ENCODE measurements around the gene ZNF740.
"Not testable (repeated sequence)": the region's sequence is repeated elsewhere in the genome, so short reads cannot be mapped to it uniquely, and the experiment has no call there.

Gene ZNF740

DNA sequence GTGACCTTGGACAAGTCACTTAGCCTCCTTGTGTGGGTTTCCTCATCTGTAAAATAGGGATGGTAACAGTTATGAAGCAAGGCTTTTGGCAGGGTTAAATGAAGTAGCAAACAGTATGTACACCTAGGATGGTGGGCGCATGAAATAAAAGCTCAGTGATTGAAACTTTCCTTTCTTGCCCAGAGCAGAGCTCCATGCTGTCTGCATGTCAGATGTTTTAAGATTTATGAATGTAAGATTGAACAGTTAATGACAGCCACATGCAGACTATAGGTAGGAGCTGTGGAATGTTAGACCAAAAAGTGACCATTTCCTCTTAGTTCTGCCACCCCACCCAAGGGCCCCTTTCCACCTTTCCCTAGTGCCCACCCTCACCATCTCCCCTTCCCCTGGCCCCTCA lies 14.5 kb downstream of the ZNF740 start:
- no peak for DNase-seq (ENCODE audit: low spot score)

DNA sequence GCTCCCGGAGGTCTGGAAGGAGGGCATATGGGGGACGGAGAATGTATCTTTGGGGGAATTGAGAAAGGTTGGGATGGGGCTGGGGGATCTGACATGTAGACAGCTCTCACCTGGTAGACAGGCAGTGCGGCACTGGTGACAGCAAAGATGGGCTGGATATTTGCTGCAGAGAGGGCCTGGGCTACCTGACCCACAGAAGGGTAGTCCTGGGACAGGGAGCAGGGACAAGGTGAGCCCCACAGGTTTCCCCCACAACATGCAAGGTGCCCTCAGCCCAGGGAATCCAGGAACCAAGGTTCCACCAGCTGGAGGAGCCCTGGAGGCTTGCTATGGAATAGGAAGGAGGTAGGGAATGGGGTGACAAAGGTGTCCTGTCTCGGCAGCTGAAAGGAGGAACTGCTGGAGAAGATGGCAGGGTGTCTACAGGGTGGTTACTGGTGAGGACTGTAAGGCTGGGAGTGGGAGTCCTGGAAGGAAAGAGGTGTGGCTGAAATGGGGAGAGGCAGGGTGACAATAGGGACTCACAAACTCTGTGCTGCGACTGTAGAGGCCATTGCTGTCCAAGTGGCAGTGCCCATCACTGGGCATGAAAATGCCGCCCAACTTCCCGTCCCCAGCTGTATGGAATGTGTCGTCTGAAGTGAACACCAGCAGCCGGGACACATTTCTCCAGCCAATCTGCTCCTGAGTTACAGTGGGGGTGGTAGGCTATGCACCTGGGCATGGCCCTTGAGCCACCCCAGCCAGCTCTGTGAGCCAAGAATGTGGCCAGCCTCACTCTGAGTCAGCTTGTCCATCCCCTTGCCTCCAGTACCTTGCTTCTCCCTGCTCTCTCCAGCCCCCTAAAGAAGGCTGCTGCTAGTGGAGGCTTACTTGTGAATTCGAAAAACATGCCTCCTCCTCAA lies 15.2 kb downstream of the ZNF740 start:
- no peak for DNase-seq (ENCODE audit: low spot score)

DNA sequence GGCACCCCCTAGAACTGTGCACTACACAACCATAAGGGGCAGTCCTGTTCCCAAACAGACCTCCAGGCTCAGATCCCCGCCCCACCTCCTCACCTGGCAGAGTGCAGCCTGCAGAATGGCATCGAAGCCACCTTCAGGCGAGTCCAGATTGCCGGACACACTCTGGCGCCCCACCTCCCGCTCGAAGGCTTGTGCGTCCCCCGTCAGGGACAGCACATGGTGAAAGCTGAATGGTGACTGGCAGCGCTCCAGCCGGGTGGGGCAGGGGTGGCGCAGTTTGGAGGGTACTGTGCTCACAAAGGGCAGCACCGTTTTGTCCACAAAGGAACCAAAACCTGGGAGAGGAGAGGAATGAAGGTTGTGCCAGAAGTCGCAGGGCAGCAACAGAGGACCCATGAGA lies 16.0 kb downstream of the ZNF740 start:
- no peak for DNase-seq (ENCODE audit: low spot score)

DNA sequence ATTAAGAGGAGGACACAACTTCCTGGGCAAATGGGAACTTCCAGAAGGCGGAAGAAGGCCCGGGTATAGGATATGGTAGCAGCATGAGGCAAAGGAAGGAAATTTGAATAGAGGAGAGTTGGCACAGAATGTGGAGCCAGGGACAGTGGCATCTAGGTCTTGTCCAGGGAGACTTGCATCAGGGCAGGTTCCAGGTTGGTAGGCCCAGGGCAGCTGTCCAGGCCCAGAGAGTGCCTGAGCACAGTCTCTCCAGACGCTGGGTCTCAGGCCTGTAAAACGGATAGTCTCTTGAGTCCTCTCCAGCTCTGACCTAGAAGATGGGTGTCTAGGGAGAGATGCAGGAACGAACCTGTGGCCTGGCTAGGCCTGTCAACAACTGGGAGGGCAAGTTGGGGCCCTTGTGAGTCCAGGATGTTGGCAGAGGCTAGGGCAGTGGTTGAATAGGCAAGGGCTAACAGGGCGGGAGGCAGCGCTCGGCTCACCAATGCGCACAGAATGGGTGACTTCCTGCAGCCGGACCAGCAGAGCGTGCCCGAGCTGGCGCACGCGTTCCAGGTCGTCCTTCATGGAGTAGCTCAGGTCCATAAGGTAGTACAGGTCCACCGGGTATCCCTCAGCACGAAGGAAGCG lies 16.6 kb downstream of the ZNF740 start:
- no peak for DNase-seq (ENCODE audit: low spot score)

DNA sequence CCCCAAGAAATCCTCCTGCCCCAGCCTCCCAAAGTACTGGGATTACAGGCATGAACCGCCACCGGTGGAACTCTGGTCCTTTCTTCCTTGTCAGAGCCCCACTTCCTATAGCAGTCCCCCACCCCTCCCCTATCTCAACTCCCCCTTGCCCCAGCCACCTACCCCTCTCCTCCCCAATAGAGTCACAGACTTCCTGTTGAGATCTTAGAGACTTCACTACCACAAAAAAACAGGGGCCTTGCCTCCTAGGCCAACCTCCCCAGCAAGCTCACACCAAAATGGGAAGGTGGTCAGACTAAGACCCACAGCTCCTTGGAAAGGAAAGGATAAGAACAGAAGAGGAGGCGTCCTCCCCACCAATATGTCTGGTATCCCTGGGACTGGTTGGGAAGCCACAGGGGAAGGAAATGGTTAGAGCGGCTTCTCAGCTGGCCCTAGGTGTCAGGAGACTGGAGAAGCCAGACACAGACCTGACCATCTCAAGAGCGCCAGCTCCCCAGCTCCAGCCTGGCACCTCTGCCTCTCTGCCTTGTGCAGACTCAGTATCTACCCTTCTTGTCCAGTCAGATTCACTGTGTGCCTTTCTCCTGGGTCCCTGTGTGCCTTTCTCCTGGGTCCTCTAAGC lies 18.1 kb downstream of the ZNF740 start:
- DNase-seq (ENCODE audit: low spot score) = no peak

DNA sequence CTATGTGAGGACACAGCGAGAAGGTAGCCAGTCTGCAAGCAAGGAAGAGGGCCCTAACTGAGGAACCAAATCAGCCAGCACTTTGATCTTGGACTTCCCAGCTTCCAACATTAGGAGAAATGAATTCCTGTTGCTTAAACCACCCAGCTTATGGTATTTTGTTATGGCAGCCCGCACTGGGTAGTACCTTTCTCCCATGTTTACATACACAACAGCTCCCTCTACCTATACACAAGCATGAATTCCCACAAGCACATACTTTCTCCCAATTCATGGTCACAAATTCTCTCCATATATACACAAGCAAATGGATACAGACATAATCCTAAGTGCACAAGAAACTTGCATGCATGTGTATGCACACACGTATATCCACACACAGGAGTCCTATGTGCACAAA lies 19.2 kb downstream of the ZNF740 start:
- DNase-seq (ENCODE audit: low spot score) = no peak

DNA sequence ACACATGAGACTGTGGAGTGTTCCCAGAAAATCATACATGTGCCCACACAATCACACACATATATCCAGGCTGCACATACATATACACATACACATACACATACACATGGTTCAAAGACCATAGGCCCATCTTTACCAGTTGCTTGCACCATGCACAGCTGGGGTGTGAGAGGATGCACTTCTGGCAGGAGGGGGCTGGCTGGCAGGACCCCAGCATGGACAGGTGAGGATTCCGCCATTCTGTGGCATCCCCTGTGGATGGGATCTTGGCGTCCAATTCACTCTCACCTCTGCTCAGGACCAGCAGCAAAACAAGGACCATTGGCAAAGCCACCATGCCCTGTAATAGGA lies 19.6 kb downstream of the ZNF740 start:
- DNase-seq (ENCODE audit: low spot score) = no peak

DNA sequence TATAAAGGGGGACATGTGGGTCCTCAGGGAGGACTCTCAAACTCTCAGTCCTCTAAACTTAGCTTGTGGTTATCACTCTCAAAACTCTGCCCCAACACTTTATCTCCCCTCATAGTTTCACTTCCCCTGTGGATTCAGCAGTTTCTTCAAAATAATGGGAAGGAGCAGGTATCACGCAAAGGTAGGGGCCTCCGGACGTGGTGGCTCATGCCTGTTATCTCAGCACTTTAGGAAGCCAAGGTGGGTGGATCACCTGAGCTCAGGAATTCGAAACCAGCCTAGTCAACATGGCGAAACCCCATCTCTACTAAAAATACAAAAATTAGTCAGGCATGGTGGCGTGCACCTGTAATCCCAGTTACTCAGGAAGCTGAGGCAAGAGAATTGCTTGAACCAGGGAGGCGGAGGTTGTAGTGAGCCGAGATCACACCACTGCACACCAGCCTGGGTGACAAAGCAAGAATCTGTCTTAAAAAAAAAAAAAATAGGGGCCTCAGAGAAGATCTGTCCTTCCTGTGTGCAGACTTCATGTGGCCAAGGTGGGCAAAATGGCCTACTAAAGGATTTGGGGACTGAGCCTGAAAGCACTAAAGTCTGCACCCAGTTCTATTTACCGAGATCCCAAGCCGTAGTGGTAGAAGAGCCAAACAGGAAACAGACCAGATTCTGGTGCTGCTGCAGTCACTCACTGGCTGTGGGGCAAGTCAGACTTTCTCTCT lies 20.1 kb downstream of the ZNF740 start:
- DNase-seq (ENCODE audit: low spot score) = no peak

DNA sequence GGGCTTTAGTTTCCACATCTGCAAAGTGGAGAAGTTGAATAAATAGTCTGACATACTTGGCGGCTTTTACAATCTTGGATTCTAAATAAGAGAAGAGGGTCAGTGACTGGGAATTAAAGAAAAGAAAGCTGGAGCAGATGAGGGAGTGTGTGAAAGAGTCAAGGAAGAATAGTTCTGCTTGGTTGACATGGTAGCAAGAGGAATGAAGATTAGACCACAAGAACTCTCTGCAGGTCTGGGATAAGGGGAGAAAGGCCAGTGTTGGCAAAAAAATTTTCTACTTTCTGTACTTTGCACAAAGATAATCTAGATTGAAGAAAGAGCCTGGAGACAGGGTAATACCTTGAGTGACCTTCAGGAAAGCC lies 20.6 kb downstream of the ZNF740 start:
- no peak for DNase-seq (ENCODE audit: low spot score)

DNA sequence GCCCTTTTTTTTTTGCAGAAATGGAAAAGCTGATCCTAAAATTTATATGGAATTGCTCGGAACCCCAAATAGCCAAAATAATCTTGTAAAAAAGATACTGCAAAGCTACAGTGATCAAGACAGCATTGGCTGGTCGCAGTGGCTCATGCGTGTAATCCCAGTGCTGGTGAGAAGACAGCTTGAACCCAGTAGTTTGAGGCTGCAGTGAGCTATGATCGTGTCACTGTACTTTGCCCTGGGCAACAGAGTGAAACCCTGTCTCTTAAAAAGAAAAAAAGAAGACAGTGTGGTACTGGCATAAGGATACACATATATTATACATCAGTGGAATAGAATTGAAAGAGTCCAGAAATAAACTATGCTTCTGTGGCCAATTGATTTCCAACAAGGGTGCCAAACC lies 21.1 kb downstream of the ZNF740 start:
- no peak for DNase-seq (ENCODE audit: low spot score)

DNA sequence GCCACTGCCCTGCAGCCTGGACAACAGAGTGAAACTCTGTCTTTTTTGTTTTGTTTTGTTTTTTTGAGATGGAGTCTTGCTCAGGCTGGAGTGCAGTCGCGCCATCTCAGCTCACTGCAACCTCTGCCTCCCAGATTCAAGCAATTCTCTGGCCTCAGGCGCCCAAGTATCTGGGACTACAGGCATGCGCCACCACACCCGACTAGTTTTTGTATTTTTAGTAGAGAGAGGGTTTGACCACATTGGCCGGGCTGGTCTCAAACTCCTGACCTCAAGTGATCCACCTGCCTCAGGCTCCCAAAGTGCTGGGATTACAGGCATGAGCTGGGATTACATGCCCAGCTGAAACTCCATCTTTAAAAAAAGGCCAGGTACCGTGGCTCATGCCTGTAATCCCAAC lies 21.8 kb downstream of the ZNF740 start:
- DNase-seq (ENCODE audit: low spot score) = not testable (repeated sequence)

DNA sequence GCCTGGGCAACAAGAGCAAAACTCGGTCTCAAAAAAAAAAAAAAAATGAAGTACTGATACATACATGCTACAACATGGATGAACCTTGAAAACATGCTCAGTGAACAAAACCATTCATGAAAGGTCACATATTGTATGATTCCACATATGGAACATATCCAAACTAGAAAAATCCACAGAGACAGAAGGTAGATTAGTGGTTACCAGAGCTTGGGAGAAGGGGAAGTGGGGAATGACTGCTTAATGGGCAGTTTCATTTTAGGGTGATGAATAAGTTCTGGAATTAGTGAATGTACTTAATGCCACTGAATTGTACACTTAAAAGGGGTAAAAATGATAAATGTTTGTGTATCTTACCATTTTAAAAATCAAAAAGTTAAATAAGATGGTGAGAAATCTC lies 23.8 kb downstream of the ZNF740 start:
- no peak for DNase-seq (ENCODE audit: low spot score)

DNA sequence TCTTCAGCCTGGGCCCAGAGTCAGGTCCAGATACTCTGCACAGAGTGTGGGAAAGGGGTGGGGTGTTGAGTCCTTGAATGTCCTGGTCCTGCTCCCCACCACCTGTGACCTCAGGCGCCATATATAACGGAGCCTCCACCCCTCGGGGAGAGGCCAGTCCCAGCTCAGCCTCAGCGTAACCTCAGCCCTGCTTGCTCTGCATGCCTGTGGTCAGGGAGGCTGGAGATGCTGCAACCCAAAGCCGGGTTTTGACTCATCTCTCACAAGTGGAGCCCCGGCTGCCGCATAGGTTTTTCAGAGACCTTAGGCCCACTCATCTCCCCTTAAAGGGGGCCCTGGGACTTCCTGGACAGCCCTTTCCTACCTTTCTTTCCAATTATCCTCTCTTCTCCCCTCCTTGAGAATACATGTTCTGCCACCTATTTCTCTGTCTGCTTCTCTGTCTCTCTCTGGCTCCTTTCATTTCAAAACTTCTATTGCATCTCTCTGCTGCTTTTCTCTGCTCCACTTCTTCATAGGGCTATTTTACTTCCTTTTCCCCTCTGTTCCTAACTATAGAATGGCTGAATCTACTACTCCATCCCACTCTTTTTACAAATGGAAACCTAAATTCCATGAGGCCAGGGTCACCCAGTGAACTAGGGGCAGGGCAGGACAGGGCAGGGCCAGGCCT lies 25.4 kb downstream of the ZNF740 start:
- no peak for DNase-seq (ENCODE audit: low spot score)

DNA sequence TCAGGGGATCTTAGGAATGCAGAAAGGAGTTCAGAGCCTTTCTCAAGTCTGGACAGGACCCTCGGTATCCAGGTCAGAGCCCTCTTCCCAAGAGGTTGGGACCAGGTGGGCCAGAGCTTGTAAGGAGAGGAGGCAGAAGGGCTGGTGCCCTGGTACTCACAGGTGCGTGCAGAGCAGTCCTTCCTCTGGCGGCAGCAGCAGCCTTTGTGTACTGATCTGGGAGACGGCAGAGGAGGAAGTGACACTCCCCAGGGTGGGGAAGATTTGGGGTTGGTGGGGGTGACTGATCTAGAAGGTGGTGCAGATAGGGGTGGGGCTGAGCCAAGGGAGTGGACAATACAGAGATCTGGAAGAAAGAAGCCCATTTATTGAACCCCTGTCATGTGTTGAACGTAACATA lies 26.5 kb downstream of the ZNF740 start, which contains the start of gene ITGB7:
ITGB7 (minus strand) TSS at position 210 of the 400 bp plus-strand sequence. CDS start 6,808 bp downstream, outside the sequence.
- DNase-seq (ENCODE audit: low spot score) = no peak

DNA sequence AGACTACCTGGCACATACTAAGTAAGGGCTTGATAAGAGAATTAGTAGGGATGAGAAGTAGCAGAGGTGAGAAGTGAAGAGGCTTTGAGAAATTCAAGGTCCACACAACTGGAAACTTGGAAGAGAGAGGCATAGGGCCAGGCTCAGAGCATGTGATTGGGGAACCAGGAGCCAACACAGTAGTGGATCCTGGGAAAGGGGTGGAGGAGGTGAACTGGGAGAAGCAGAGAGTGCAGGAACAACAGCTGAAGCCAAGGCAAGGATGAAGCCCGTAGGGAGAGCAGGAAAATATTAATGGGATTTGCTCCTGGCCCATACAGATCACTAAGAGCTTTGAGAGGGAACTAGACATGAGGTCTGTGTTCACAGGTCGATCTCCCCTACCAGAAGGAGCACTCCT lies 27.9 kb downstream of the ZNF740 start:
- no peak for DNase-seq (ENCODE audit: low spot score)

DNA sequence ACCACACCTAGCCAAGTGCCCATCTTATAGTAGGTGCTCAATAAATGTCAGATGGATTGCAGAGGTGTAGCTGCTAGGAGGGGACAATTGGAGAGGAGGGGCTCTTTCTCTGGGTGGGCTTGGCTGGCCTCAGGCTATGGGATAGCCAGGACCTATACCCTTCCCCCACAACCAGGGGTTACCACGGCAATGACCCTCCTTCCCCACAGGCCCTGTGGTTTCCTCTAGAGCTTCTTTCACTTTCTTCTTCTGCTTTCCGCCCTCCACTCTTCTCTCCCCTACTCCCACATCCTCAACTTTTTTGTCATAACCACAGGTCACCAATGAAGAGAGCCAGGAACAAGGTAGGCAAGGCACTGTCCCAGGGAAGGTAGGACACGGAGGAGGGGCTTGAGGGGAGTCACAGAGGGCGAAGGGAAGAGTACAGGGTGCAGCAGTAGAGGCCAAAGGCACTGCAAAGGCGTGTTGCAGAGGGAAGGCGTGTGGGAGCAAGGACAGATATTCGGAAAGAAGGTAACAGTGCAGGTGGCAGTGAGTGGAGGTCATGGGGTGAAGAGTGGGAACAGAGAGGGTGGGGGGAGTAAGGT lies 28.4 kb downstream of the ZNF740 start:
- DNase-seq (ENCODE audit: low spot score) = no peak

DNA sequence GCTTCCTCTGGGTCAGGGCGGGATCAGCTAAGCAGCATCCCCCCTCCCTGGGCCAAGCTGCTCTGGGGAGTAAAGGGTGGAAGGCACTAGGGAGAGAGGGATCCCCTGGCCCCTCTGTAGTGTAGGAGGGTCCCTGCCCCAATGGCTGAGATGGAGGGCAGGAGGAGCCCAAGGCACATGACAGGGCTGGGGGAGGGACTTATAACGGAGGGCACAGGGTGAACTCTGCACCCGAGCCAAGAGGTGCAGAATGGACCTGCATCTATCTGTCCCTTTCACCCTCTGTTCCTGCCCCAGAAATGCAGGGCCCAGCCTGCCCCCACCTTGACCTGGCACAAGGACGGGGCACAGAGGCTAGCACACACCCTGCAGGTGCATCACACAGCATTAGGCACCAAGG lies 30.3 kb downstream of the ZNF740 start:
- no peak for DNase-seq (ENCODE audit: low spot score)

DNA sequence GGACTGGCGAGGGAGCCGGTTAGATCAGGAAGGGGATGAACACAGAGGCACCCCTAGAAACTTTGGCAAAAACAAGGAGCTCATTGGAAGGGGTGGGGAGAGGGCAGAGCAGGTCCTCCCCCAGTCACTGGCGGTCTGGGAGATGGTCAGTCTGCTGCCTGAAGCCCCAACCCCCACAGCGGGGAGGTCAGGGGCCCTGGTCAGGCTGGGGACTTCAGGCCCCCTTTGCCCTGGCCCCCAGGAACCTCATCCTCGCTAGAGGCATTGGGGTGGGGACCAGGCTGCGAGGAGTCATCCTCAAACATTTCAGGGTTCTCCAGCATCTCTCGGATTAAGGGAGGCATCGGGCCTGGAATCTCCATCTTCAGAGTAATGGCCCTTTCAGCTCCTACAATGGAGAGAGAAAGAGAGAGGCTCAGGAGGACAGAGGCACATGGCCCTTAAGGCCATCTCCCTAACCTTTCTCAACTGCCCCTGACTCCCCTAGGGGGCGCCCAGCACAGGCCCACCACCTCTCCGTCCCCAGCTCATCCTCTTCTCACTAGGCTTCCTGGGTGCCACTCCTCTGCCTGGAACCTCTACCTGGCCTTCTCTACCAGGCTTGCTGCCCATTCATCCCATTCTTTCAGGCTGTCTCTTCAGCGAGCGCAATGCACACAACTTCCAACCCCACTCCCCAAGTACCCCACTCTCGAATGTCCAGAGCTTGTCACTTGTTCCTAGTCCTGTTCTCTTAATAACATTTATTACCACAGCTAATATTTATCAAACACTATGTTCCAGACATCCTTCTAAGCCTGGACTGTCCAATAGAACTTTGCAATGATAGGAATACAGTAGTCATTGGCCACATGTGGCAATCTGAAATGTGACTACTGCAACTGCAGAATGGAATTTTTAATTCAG lies 31.2 kb downstream of the ZNF740 start:
- DNase-seq (ENCODE audit: low spot score) = peak; percentile 77

DNA sequence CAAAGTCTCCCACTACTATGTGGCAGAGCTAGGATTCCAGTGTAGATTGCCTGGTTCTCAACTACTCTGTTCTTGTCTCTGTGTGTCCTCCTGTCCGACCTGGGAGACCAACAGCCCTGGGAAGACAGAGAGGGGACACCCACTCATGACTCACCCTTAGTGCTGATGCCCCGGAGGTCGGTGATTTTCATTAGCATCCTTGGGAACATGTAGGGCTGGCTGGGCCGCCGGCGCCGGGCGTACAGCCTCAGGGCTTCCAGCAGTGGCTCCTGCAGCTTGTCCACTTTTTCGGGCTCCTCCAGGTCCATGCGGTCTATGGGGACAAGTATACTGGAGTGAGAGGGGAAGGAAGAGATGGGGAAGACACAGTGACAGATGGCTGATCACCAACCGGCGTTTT lies 32.4 kb downstream of the ZNF740 start:
- DNase-seq (ENCODE audit: low spot score) = no peak

DNA sequence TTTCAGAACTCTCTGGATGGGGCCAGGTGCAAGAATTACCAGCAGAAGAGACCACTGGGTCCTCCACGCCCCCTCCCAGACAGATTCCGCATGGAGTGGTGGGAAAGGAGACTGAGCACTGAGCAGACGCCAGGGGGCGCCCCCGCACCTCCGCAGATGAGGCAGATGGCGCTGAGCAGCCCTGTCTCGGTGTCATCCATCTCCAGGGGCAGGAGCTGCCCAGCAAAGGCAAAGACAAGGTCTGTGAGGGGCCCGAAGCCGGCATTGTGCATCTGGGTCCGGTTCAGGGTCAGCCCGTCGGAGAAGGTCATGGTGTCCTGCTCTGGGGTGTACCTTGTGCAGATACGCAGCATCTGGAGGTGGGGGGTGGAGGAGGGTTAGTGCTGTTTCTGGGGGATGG lies 32.8 kb downstream of the ZNF740 start:
- peak; percentile 96 for DNase-seq (ENCODE audit: low spot score)

DNA sequence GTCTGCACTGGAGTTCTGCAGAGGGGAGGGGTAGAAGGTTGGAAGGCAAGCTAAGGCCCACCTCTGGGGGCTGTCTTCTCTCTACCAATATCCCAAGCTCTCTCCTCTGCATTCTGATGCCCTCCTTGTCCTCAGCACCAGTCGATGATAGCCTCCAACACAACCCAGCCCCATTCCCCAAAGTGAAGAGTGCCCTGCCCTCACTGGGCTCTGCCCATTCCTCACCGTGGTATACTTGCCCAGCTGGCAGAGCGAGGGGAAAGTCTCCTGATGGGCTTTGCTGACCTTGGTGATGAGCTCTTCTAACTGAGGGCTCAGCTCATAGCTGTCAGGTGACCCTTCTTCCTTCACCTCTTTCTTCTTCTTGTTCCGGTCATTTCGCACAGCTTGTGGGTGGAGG lies 33.7 kb downstream of the ZNF740 start:
- DNase-seq (ENCODE audit: low spot score) = no peak

Measured in HuH-7.5 (cell line).